ENCODE results near the gene PARVA. TPM values are rescaled to one million over a fixed set of nuclear protein-coding genes. Genes with fewer than 3 reads are reported as not detected.

Gene PARVA
- polyA plus RNA-seq, 1 experiment = 142 TPM

DNA sequence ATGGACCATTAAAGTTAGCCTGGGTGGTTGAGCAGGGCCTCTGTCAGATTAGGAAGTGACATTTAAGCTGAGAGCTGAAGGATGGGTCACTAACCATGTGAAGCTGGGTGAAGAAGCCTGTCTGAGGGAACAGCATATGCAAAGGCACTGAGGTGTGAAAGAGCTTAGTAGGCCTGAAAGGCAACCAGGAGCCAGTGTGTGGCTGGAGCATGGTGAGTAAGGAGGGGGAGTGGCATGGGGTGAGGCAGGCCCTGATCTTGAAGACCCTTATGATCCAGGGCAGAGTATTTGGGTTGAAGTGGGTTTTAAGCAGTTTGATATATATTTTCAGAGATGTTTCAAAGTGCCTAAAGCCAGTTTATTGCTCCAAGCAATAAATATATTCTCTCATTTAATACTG, 48.8 kb downstream of the PARVA start:
- Histone ChIP-seq H3K27me3 (ENCODE audit: control insufficient read depth, insufficient read depth, low read length) (no peaks in the 10 kb centered on the region), H3K9me3 (ENCODE audit: control insufficient read depth, insufficient read depth, low read length) (no peaks in the 10 kb centered on the region), H3K4me3 (ENCODE audit: low read depth, low read length) (no peak overlapping the region), H3K27ac (ENCODE audit: low read depth, low read length) (no peak overlapping the region)
- DNase-seq (ENCODE audit: low read depth, low spot score) = no peak
- ChIA-PET POLR2A (no interaction called here), CTCF (no interaction called here)
- TF ChIP-seq CTCF (IDR thresholded peaks at IDR 0.05; ENCODE audit: low read depth, low read length) = no peak

DNA sequence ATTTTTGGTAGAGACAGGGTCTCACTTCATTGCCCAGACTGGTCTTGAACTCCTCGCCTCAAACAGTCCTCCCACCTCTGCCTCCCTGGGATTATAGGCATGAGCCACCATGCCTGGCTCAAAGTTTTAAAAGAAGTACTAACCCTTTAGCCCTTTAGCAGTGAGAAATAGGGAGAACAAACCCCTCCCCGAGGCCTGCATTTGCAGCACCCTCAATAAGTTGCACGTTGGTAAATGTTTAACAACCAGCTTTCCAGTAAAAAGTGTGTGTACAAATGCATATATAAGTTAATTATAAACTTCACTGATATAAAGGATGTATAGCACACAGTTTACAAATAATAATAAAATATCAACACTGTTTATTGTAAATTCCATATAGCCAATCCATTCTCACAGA, 51.8 kb downstream of the PARVA start:
- Histone ChIP-seq H3K9me3 (ENCODE audit: control insufficient read depth, insufficient read depth, low read length) (no peaks in the 10 kb centered on the region), H3K27me3 (ENCODE audit: control insufficient read depth, insufficient read depth, low read length) (no peaks in the 10 kb centered on the region), H3K27ac (ENCODE audit: low read depth, low read length) (no peak overlapping the region), H3K4me3 (ENCODE audit: low read depth, low read length) (no peak overlapping the region)
- no peak for DNase-seq (ENCODE audit: low read depth, low spot score)
- ChIA-PET POLR2A (interaction anchor here (0.6 kb wide), 1 partner anchor 8 kb away, joined by 4 read pairs; no protein-coding TSS in a partner anchor), CTCF (no interaction called here)
- no peak for TF ChIP-seq CTCF (IDR thresholded peaks at IDR 0.05; ENCODE audit: low read depth, low read length)

DNA sequence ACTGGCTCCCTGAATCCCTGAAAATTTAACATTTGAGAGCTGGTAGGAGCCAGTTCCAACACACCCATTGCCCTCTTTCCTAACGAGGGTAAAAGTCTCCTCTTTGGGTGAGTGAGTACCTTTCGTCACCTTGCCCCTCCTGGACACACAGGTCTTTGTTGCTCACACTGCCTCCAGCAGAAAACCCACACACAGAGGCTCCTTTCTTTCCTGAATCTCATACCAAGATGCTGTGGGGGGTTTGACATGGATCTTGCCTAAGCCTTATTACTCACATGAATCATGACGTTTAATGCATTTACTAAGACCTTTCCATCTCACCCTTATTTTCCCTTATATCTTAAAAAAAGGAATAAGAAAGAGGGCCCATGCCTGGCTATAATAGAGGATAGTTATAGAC, 53.0 kb downstream of the PARVA start:
- CTCF ChIA-PET = interaction anchor here (1.8 kb wide), 1 partner anchor 99 kb away, joined by 7 read pairs; no protein-coding TSS in a partner anchor
- peak overlapping the region; percentile 93 for H3K27ac ChIP-seq (ENCODE audit: low read depth, low read length)
- no peak for DNase-seq (ENCODE audit: low read depth, low spot score)
- no peaks in the 10 kb centered on the region for H3K9me3 ChIP-seq (ENCODE audit: control insufficient read depth, insufficient read depth, low read length)
- H3K27me3 ChIP-seq (ENCODE audit: control insufficient read depth, insufficient read depth, low read length) = no peaks in the 10 kb centered on the region
- no peak overlapping the region for H3K4me3 ChIP-seq (ENCODE audit: low read depth, low read length)
- no peak for TF ChIP-seq CTCF (IDR thresholded peaks at IDR 0.05; ENCODE audit: low read depth, low read length)
- POLR2A ChIA-PET = interaction anchor here (0.9 to 1.0 kb wide), 2 partner anchors 12 to 32 kb away, joined by 3 to 4 read pairs; no protein-coding TSS in a partner anchor

GRCh38 chr11:12430954-12431595, 53.7 kb downstream of the PARVA start:
- Histone ChIP-seq H3K27ac (ENCODE audit: low read depth, low read length) (peak overlapping the region; percentile 93), H3K4me3 (ENCODE audit: low read depth, low read length) (no peak overlapping the region), H3K9me3 (ENCODE audit: control insufficient read depth, insufficient read depth, low read length) (no peaks in the 10 kb centered on the region), H3K27me3 (ENCODE audit: control insufficient read depth, insufficient read depth, low read length) (no peaks in the 10 kb centered on the region)
- POLR2A ChIA-PET = interaction anchor here (0.9 to 1.0 kb wide), 2 partner anchors 13 to 33 kb away, joined by 3 to 4 read pairs; no protein-coding TSS in a partner anchor
- peak; percentile 77 for DNase-seq (ENCODE audit: low read depth, low spot score)
- CTCF ChIA-PET = interaction anchor here (1.8 kb wide), 1 partner anchor 100 kb away, joined by 7 read pairs; no protein-coding TSS in a partner anchor
- TF ChIP-seq CTCF (IDR thresholded peaks at IDR 0.05; ENCODE audit: low read depth, low read length) = no peak

DNA sequence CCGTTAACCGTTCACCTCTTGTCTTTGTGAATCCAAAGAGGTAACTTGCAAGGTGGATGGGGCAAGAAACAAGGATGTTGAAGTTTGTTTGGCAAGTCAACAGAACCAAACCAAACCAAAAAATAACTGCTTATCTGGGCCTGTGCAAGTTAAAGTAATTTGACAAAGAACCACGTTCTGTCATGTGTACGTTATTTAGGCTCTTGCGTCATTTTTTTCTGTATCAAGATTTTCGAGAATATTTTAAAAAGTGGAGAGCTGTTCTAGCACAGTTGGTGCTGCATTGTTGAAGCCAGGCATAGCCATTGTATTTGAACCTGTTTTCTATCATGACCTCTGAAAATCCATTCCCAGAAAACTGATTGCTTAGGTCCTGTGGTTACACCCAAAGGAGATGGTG, 55.1 kb downstream of the PARVA start:
- H3K9me3 ChIP-seq (ENCODE audit: control insufficient read depth, insufficient read depth, low read length) = no peaks in the 10 kb centered on the region
- TF ChIP-seq CTCF (IDR thresholded peaks at IDR 0.05; ENCODE audit: low read depth, low read length) = no peak
- H3K4me3 ChIP-seq (ENCODE audit: low read depth, low read length) = no peak overlapping the region
- POLR2A ChIA-PET = interaction anchor here (1.2 to 1.9 kb wide), 2 partner anchors 22 to 34 kb away, joined by 3 to 8 read pairs; no protein-coding TSS in a partner anchor
- DNase-seq (ENCODE audit: low read depth, low spot score) = no peak
- CTCF ChIA-PET = interaction anchor here (0.6 to 2.1 kb wide), 3 partner anchors 21 to 102 kb away, joined by 3 to 12 read pairs (median 3); no protein-coding TSS in a partner anchor
- H3K27ac ChIP-seq (ENCODE audit: low read depth, low read length) = peak overlapping the region; percentile 99
- H3K27me3 ChIP-seq (ENCODE audit: control insufficient read depth, insufficient read depth, low read length) = no peaks in the 10 kb centered on the region
